ENCODE measurements around the gene ZBTB16.

GRCh38 chr11:114057605-114058004 is 1.9 kb upstream of the ZBTB16 start:
- TF ChIP-seq, protein P1, sequence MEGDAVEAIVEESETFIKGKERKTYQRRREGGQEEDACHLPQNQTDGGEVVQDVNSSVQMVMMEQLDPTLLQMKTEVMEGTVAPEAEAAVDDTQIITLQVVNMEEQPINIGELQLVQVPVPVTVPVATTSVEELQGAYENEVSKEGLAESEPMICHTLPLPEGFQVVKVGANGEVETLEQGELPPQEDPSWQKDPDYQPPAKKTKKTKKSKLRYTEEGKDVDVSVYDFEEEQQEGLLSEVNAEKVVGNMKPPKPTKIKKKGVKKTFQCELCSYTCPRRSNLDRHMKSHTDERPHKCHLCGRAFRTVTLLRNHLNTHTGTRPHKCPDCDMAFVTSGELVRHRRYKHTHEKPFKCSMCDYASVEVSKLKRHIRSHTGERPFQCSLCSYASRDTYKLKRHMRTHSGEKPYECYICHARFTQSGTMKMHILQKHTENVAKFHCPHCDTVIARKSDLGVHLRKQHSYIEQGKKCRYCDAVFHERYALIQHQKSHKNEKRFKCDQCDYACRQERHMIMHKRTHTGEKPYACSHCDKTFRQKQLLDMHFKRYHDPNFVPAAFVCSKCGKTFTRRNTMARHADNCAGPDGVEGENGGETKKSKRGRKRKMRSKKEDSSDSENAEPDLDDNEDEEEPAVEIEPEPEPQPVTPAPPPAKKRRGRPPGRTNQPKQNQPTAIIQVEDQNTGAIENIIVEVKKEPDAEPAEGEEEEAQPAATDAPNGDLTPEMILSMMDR (IDR thresholded peaks at IDR 0.05), result no peak
- no peak for TF ChIP-seq POLR2A (IDR thresholded peaks at IDR 0.05)

All from ovary (tissue), 3 donors.